GM10266 (cell line): Measurements from ENCODE around the gene SLC14A1.

ENCODE experiments used
- DNase-seq: peaks from one replicate; pipeline ENCODE4 v3.0.0; 2012; ENCODE audit errors: extremely low spot score
- TF ChIP-seq, protein P1 (sequence below): IDR thresholded peaks from 2 replicates; pipeline ENCODE4 v1.5.1; 2012; ENCODE audit warnings: mild to moderate bottlenecking, low read depth; ENCODE audit not compliant: control insufficient read depth, insufficient read depth; ENCODE audit errors: missing control alignments

The SLC14A1 gene

GRCh38 chr18:45723567-45724355, at the start of gene SLC14A1:
Gene SLC14A1, plus strand, starts transcription at chr18:45724181. Its CDS starts 6,140 bp downstream, at chr18:45730321.
- TF ChIP-seq, protein P1, sequence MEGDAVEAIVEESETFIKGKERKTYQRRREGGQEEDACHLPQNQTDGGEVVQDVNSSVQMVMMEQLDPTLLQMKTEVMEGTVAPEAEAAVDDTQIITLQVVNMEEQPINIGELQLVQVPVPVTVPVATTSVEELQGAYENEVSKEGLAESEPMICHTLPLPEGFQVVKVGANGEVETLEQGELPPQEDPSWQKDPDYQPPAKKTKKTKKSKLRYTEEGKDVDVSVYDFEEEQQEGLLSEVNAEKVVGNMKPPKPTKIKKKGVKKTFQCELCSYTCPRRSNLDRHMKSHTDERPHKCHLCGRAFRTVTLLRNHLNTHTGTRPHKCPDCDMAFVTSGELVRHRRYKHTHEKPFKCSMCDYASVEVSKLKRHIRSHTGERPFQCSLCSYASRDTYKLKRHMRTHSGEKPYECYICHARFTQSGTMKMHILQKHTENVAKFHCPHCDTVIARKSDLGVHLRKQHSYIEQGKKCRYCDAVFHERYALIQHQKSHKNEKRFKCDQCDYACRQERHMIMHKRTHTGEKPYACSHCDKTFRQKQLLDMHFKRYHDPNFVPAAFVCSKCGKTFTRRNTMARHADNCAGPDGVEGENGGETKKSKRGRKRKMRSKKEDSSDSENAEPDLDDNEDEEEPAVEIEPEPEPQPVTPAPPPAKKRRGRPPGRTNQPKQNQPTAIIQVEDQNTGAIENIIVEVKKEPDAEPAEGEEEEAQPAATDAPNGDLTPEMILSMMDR: no peak
- DNase-seq: no peak

DNA sequence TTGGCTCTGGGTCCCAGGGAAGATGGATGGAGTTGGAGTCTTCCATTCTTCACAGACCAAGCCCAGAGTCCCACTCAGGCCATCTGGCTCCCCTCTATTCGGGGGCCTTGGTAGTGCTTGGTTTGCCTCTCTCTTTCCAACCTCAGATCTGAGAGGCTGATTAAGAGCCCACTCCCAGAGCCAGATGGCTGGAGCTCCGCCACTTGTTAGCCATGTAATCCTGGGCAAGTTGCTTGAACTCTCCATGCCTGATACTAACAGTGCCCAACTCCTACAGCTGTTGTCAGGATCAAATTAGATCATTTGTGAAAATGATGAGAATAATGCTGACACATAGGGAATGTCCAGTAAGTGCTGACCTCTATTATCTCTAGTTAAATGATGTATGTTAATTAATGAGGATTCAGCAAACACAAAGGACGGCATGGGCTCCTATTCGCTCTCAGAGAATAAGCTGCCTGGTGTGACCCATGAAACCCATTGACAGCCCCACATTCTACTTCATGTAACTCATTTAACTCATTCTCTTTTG, 46.6 kb upstream of the SLC14A1 start:
- TF ChIP-seq, protein P1: no peak
- no peak for DNase-seq

- no peak for DNase-seq
- TF ChIP-seq, protein P1: no peak
Measured at GRCh38 chr18:45678441-45678840, 45.5 kb upstream of the SLC14A1 start.

GRCh38 chr18:45678850-45679249, 45.1 kb upstream of the SLC14A1 start:
- DNase-seq: no peak
- TF ChIP-seq, protein P1: no peak

GRCh38 chr18:45680066-45680690, 43.8 kb upstream of the SLC14A1 start:
- TF ChIP-seq, protein P1: no peak
- DNase-seq: no peak

DNA sequence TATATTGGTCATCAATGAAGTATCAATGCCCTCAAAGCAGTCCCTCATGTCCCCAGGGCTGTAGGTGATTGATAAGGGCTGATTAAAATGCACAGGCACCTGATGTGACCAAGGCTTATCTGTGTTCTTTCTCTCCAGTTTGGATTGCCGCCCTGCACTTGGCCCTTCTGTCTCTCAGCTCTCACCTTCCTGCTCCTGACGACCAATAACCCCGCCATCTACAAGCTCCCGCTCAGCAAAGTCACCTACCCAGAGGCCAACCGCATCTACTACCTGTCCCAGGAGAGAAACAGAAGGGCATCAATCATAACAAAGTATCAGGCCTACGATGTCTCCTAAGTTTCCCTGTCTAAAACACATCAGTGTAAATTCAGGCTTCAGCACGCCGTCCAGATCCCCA, 41.8 kb upstream of the SLC14A1 start:
- DNase-seq: no peak
- TF ChIP-seq, protein P1: no peak
